Measurements from ENCODE around the gene GPC5. TPM values are rescaled to one million over a fixed set of nuclear protein-coding genes. Genes with fewer than 3 reads are reported as not detected.

The GPC5 gene
- total RNA-seq, 4 donors from 2014 or later: 0.74 to 1.1 TPM; not detected in 2

- ATAC-seq (ENCODE audit: low FRiP score): no peak
- TF ChIP-seq CTCF (IDR thresholded peaks at IDR 0.05): no peak
- no peak for DNase-seq (ENCODE audit: low spot score)
Measured at GRCh38 chr13:91359631-91360030, 38.8 kb upstream of the GPC5 start.

- no peak for TF ChIP-seq CTCF (IDR thresholded peaks at IDR 0.05)
- DNase-seq (ENCODE audit: low spot score): no peak
- ATAC-seq (ENCODE audit: low FRiP score): no peak
Measured at GRCh38 chr13:91360246-91360751, 38.1 kb upstream of the GPC5 start.

GRCh38 chr13:91361755-91362271, 36.6 kb upstream of the GPC5 start:
- no peak for ATAC-seq (ENCODE audit: low FRiP score)
- TF ChIP-seq CTCF (IDR thresholded peaks at IDR 0.05): no peak

GRCh38 chr13:91362908-91363307, 35.5 kb upstream of the GPC5 start:
- DNase-seq (ENCODE audit: low spot score) (no peak), ATAC-seq (ENCODE audit: low FRiP score) (no peak)
- no peak for TF ChIP-seq CTCF (IDR thresholded peaks at IDR 0.05)

More at GRCh38 chr13:91361755-91362271, 36.6 kb upstream of the GPC5 start:
- DNase-seq (ENCODE audit: low spot score): no peak

GRCh38 chr13:91368101-91368500, 30.3 kb upstream of the GPC5 start:
- ATAC-seq (ENCODE audit: low FRiP score): no peak
- no peak for DNase-seq (ENCODE audit: low spot score)
- no peak for TF ChIP-seq CTCF (IDR thresholded peaks at IDR 0.05)

GRCh38 chr13:91368676-91369440, 29.6 kb upstream of the GPC5 start:
- no peak for ATAC-seq (ENCODE audit: low FRiP score)
- no peak for DNase-seq (ENCODE audit: low spot score)
- TF ChIP-seq CTCF (IDR thresholded peaks at IDR 0.05): no peak

- TF ChIP-seq CTCF (IDR thresholded peaks at IDR 0.05): no peak
- no peak for DNase-seq (ENCODE audit: low spot score)
- no peak for ATAC-seq (ENCODE audit: low FRiP score)
Measured at GRCh38 chr13:91369441-91369831, 29.0 kb upstream of the GPC5 start.
